ENCODE data around the gene INPP5A. TPM values are rescaled to one million over a fixed set of nuclear protein-coding genes. Genes with fewer than 3 reads are reported as not detected.

Gene INPP5A
- total and polyA plus RNA-seq, 2 of the 13 experiments (the other 11 are each of a cell fraction or from before 2014, with no cell fraction given), result 17.5 to 37.9 TPM

- TF ChIP-seq ZNF280B (CRISPR knock-in tag; IDR thresholded peaks at IDR 0.05; ENCODE audit: borderline replicate concordance) (0 out of 2 replicates have a peak, but pooled peaks have one; percentile 49), PRDM4 (CRISPR knock-in tag; IDR thresholded peaks at IDR 0.05; ENCODE audit: borderline replicate concordance) (no peak), HNRNPL (IDR thresholded peaks at IDR 0.05; ENCODE audit: low read depth, low read length) (peak; percentile 71; the same call in 1 of the 2 replicates), ZNF674 (CRISPR knock-in tag; IDR thresholded peaks at IDR 0.05; ENCODE audit: low read depth) (no peak), ZBED4 (CRISPR knock-in tag; IDR thresholded peaks at IDR 0.05; ENCODE audit: borderline replicate concordance) (peak; percentile 48; the same call in 1 of the 2 replicates), RXRB (CRISPR knock-in tag; IDR thresholded peaks at IDR 0.05; ENCODE audit: borderline replicate concordance) (peak; percentile 90), GTF3A (CRISPR knock-in tag; conservative IDR thresholded peaks at IDR 0.05) (no peak), JUNB (CRISPR knock-in tag; IDR thresholded peaks at IDR 0.05; ENCODE audit: borderline replicate concordance) (no peak), PHF20 (CRISPR knock-in tag; IDR thresholded peaks at IDR 0.05) (no peak), ZNF441 (CRISPR knock-in tag; IDR thresholded peaks at IDR 0.05; ENCODE audit: borderline replicate concordance) (no peak), ZNF709 (CRISPR knock-in tag; IDR thresholded peaks at IDR 0.05) (no peak), ZNF607 (CRISPR knock-in tag; IDR thresholded peaks at IDR 0.05; ENCODE audit: borderline replicate concordance) (no peak), LCORL (IDR thresholded peaks at IDR 0.05) (no peak), LCORL (CRISPR knock-in tag; IDR thresholded peaks at IDR 0.05) (peak; percentile 86; the same call in 1 of the 2 replicates), TBX2 (CRISPR knock-in tag; IDR thresholded peaks at IDR 0.05; ENCODE audit: borderline replicate concordance) (peak; percentile 66), PRMT3 (CRISPR knock-in tag; IDR thresholded peaks at IDR 0.05; ENCODE audit: borderline replicate concordance, low read depth) (no peak), TFE3 (CRISPR knock-in tag; IDR thresholded peaks at IDR 0.05) (peak; percentile 59), HMG20B (CRISPR knock-in tag; conservative IDR thresholded peaks at IDR 0.05) (0 out of 2 replicates have a peak, but pooled peaks have one; percentile 5), MAFF (IDR thresholded peaks at IDR 0.05; ENCODE audit: low read depth, low read length) (no peak)
Measured at GRCh38 chr10:132516771-132517725, 20.5 kb upstream of the INPP5A start (continued).

Measured in HepG2 (cell line).